Measurements from ENCODE around the gene PRH1. TPM values are rescaled to one million over a fixed set of nuclear protein-coding genes. Genes with fewer than 3 reads are reported as not detected.

PRH1 gene
- total RNA-seq, 1 donor from 2014 or later = 15.6 TPM

- H3K9me3 Mint-ChIP-seq (ENCODE audit: unreplicated experiment) = no peaks in the 10 kb centered on the region
- H3K4me1 Mint-ChIP-seq (ENCODE audit: unreplicated experiment) = no peaks in the 10 kb centered on the region
- no peak for TF ChIP-seq CTCF (IDR thresholded peaks at IDR 0.05; ENCODE audit: unreplicated experiment)
- DNase-seq (ENCODE audit: low spot score) = no peak
- peaks cover 6% of the 10 kb centered on the region for H3K36me3 Mint-ChIP-seq (ENCODE audit: low read depth, unreplicated experiment)
- H3K27me3 Mint-ChIP-seq (ENCODE audit: unreplicated experiment) = peaks cover 5% of the 10 kb centered on the region
- no peak within 1 kb of the TSS for H3K4me3 Mint-ChIP-seq (ENCODE audit: unreplicated experiment)
- no peak within 1 kb of the TSS for H3K27ac Mint-ChIP-seq (ENCODE audit: unreplicated experiment)
Observed at GRCh38 chr12:10849425-10849878, 34.6 kb downstream of the PRH1 start, which contains the start of gene PRR4. TSS of gene PRR4 (minus strand) at chr12:10849475. CDS start at chr12:10849437, 38 bp downstream.

- H3K36me3 Mint-ChIP-seq (ENCODE audit: low read depth, unreplicated experiment) = peaks cover 5% of the 10 kb centered on the region
- no peaks in the 10 kb centered on the region for H3K9me3 Mint-ChIP-seq (ENCODE audit: unreplicated experiment)
- no peak overlapping the region for H3K4me3 Mint-ChIP-seq (ENCODE audit: unreplicated experiment)
- TF ChIP-seq CTCF (IDR thresholded peaks at IDR 0.05; ENCODE audit: unreplicated experiment) = no peak
- DNase-seq (ENCODE audit: low spot score) = no peak
- H3K27ac Mint-ChIP-seq (ENCODE audit: unreplicated experiment) = no peak overlapping the region
- H3K27me3 Mint-ChIP-seq (ENCODE audit: unreplicated experiment) = no peaks in the 10 kb centered on the region
- no peaks in the 10 kb centered on the region for H3K4me1 Mint-ChIP-seq (ENCODE audit: unreplicated experiment)
Observed at GRCh38 chr12:10847744-10848143, 36.3 kb downstream of the PRH1 start.

- no peak for TF ChIP-seq CTCF (IDR thresholded peaks at IDR 0.05; ENCODE audit: unreplicated experiment)
- no peak overlapping the region for H3K27ac Mint-ChIP-seq (ENCODE audit: unreplicated experiment)
- no peak overlapping the region for H3K4me3 Mint-ChIP-seq (ENCODE audit: unreplicated experiment)
- no peaks in the 10 kb centered on the region for H3K4me1 Mint-ChIP-seq (ENCODE audit: unreplicated experiment)
- H3K36me3 Mint-ChIP-seq (ENCODE audit: low read depth, unreplicated experiment) = peaks cover 5% of the 10 kb centered on the region
- no peak for DNase-seq (ENCODE audit: low spot score)
- H3K9me3 Mint-ChIP-seq (ENCODE audit: unreplicated experiment) = no peaks in the 10 kb centered on the region
- H3K27me3 Mint-ChIP-seq (ENCODE audit: unreplicated experiment) = no peaks in the 10 kb centered on the region
Observed at GRCh38 chr12:10842862-10843261, 41.2 kb downstream of the PRH1 start.

GRCh38 chr12:10838461-10838860 is 45.6 kb downstream of the PRH1 start:
- no peak for DNase-seq (ENCODE audit: low spot score)
- Mint-ChIP-seq H3K4me3 (ENCODE audit: unreplicated experiment) (no peak overlapping the region), H3K36me3 (ENCODE audit: low read depth, unreplicated experiment) (no peaks in the 10 kb centered on the region)

More at GRCh38 chr12:10838461-10838860, 45.6 kb downstream of the PRH1 start:
- Mint-ChIP-seq H3K9me3 (ENCODE audit: unreplicated experiment) (no peaks in the 10 kb centered on the region), H3K27ac (ENCODE audit: unreplicated experiment) (no peak overlapping the region), H3K4me1 (ENCODE audit: unreplicated experiment) (no peaks in the 10 kb centered on the region), H3K27me3 (ENCODE audit: unreplicated experiment) (no peaks in the 10 kb centered on the region)
- TF ChIP-seq CTCF (IDR thresholded peaks at IDR 0.05; ENCODE audit: unreplicated experiment) = no peak

Other genes starting within 250 kb of the PRH1 start
- gene STYK1, start 210.2 kb downstream of the PRH1 start, total RNA-seq (ENCODE audit: unreplicated experiment) = 11.4 TPM
- 494 TPM for gene YBX3, start 160.9 kb downstream of the PRH1 start, total RNA-seq (ENCODE audit: unreplicated experiment)
- gene TAS2R7, start 81.6 kb downstream of the PRH1 start, total RNA-seq (ENCODE audit: unreplicated experiment) = not detected
- 0.44 TPM for gene TAS2R8, start 77.0 kb downstream of the PRH1 start, total RNA-seq (ENCODE audit: unreplicated experiment)
- gene TAS2R9, start 74.1 kb downstream of the PRH1 start, total RNA-seq (ENCODE audit: unreplicated experiment) = not detected
- gene TAS2R10, start 57.9 kb downstream of the PRH1 start, total RNA-seq (ENCODE audit: unreplicated experiment) = 0.87 TPM
- 3.7 TPM for gene PRR4, start 34.8 kb downstream of the PRH1 start, total RNA-seq (ENCODE audit: unreplicated experiment)
- 0.90 TPM for gene TAS2R13, start 25.3 kb upstream of the PRH1 start, total RNA-seq (ENCODE audit: unreplicated experiment)
- gene PRH2, start 45.0 kb upstream of the PRH1 start, total RNA-seq (ENCODE audit: unreplicated experiment) = not detected
- gene TAS2R14, start 55.0 kb upstream of the PRH1 start, total RNA-seq (ENCODE audit: unreplicated experiment) = 2.0 TPM
- gene TAS2R50, start 102.7 kb upstream of the PRH1 start, total RNA-seq (ENCODE audit: unreplicated experiment) = 1.2 TPM
- 1.7 TPM for gene TAS2R20, start 114.0 kb upstream of the PRH1 start, total RNA-seq (ENCODE audit: unreplicated experiment)
- 3.4 TPM for gene TAS2R19, start 138.4 kb upstream of the PRH1 start, total RNA-seq (ENCODE audit: unreplicated experiment)
- 3.1 TPM for gene TAS2R31, start 147.2 kb upstream of the PRH1 start, total RNA-seq (ENCODE audit: unreplicated experiment)
- 0.82 TPM for gene TAS2R46, start 178.0 kb upstream of the PRH1 start, total RNA-seq (ENCODE audit: unreplicated experiment)
- 0.62 TPM for gene TAS2R43, start 208.1 kb upstream of the PRH1 start, total RNA-seq (ENCODE audit: unreplicated experiment)

Measured in endothelial cell (in vitro differentiated cells).